Gastroesophageal sphincter (tissue), 4 donors: ENCODE measurements around the gene PPP1R16B. TPM values are rescaled to one million over a fixed set of nuclear protein-coding genes. Genes with fewer than 3 reads are reported as not detected.
A peak's percentile ranks its signal among the peaks of the same experiment; 100 is the strongest.

Experiments
- ATAC-seq: fragments of 150-250 bp; one replicate; pipeline ENCODE4 v1.9.1; 2016; ENCODE audit warnings: mild to moderate bottlenecking, moderate library complexity
- H3K27ac ChIP-seq, 4 donors: fragments of 200-600 bp; sonication (generic) in 3 of 4; 1 replicate in 3 of 4; 2 replicates in 1 of 4; pipeline ENCODE4 v1.5.1; 2016 to 2019
- H3K27me3 ChIP-seq: fragments of 200-600 bp; sonication (generic); one replicate; pipeline ENCODE4 v1.5.1; 2019
- H3K36me3 ChIP-seq, 2 donors: fragments of 200-600 bp; sonication (generic); one replicate each; pipeline ENCODE4 v1.5.1; 2019; ENCODE audit warnings: control low read depth in 1 of 2
- H3K4me1 ChIP-seq, 3 donors: fragments of 200-600 bp; sonication (generic); 1 replicate in 2 of 3; 2 replicates in 1 of 3; pipeline ENCODE4 v1.5.1; 2016 to 2019; ENCODE audit warnings: control low read depth in 2 of 3
- H3K4me3 ChIP-seq, 2 donors: fragments of 200-600 bp; sonication (generic); one replicate each; pipeline ENCODE4 v1.5.1; 2019; ENCODE audit warnings: mild to moderate bottlenecking in 1 of 2, moderate library complexity in 1 of 2
- H3K9me3 ChIP-seq, 3 donors: fragments of 200-600 bp; sonication (generic); one replicate each; pipeline ENCODE4 v1.5.1; 2017 to 2019; ENCODE audit warnings: control low read depth in 2 of 3
- EP300 ChIP-seq: sonication (generic); formaldehyde crosslinking; IDR thresholded peaks from one replicate; pipeline ENCODE4 v1.6.1; 2017; ENCODE audit warnings: antibody characterized with exemption, mild to moderate bottlenecking
- POLR2A ChIP-seq, 2 donors: fragments of 450-650 bp; IDR thresholded peaks; one replicate each; pipeline ENCODE4 v1.6.1; 2017; ENCODE audit warnings: antibody characterized with exemption in 2 of 2, mild to moderate bottlenecking in 2 of 2, moderate library complexity in 1 of 2
- POLR2AphosphoS5 ChIP-seq: sonication (generic); formaldehyde crosslinking; IDR thresholded peaks from one replicate; pipeline ENCODE4 v1.6.1; 2017; ENCODE audit warnings: antibody characterized with exemption
- WGBS, 2 donors: methylation state at CpG; one replicate each; pipeline ENCODE4 v1.1.5; 2018; ENCODE audit warnings: low coverage in 1 of 2; 5-methylcytosine and 5-hydroxymethylcytosine counted together
- small RNA-seq, 4 donors: library from RNA; depleted of rRNA; stranded (forward); fragments of <200 nt; gene quantifications; one replicate each; pipeline ENCODE3, GENCODE V24; 2016
- total RNA-seq, 4 donors: library from RNA; depleted of rRNA; stranded (reverse); fragments of >200 nt; gene quantifications; one replicate each; pipeline ENCODE4 v1.1.0, GENCODE V29; 2016
- TF ChIP-seq, protein P1 (sequence below), 4 experiments: fragments of 200-600 bp in 2 of 4; fragments of 450-650 bp in 2 of 4; sonication (generic) in 1 of 4; IDR thresholded peaks; one replicate each; pipeline ENCODE4 v1.5.1; 2017 to 2019; ENCODE audit warnings: antibody characterized with exemption in 4 of 4, mild to moderate bottlenecking in 2 of 4, moderate library complexity in 2 of 4

The PPP1R16B gene
- total RNA-seq, 4 donors from 2014 or later = 4.1 to 10.0 (median 5.5) TPM

GRCh38 chr20:38970302-38970701 lies 164.8 kb downstream of the PPP1R16B start:
- Histone ChIP-seq H3K27me3 (no peaks in the 10 kb centered on the region), H3K36me3 (peaks cover 0 to 30% of the 10 kb centered on the region in 2 donors), H3K9me3 (no peaks in the 10 kb centered on the region), H3K4me3 (no peak overlapping the region), H3K4me1 (peaks cover 3 to 90% (median 6%) of the 10 kb centered on the region in 3 donors), H3K27ac (peak overlapping the region; percentile 0 to 91 (median 78))
- TF ChIP-seq POLR2A (IDR thresholded peaks at IDR 0.05) = no peak
- TF ChIP-seq EP300 = no peak
- TF ChIP-seq POLR2AphosphoS5 = peak; percentile 65
- TF ChIP-seq, protein P1, sequence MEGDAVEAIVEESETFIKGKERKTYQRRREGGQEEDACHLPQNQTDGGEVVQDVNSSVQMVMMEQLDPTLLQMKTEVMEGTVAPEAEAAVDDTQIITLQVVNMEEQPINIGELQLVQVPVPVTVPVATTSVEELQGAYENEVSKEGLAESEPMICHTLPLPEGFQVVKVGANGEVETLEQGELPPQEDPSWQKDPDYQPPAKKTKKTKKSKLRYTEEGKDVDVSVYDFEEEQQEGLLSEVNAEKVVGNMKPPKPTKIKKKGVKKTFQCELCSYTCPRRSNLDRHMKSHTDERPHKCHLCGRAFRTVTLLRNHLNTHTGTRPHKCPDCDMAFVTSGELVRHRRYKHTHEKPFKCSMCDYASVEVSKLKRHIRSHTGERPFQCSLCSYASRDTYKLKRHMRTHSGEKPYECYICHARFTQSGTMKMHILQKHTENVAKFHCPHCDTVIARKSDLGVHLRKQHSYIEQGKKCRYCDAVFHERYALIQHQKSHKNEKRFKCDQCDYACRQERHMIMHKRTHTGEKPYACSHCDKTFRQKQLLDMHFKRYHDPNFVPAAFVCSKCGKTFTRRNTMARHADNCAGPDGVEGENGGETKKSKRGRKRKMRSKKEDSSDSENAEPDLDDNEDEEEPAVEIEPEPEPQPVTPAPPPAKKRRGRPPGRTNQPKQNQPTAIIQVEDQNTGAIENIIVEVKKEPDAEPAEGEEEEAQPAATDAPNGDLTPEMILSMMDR (IDR thresholded peaks at IDR 0.05) = no peak
- WGBS, 2 donors = 17 to 43% methylated on average over 1 of the region's 1 CpG
- ATAC-seq = peak; percentile 57

Small RNA genes lying within 50 kb of the gene (small RNA-seq; reads per million reads assigned to genes)
- gene AL023803.1 = 0 reads per million in 4 donors

Other genes with a start within 250 kb of the PPP1R16B start
- not detected for gene ADIG, start 224.5 kb upstream of the PPP1R16B start, total RNA-seq
- gene ARHGAP40, start 203.9 kb upstream of the PPP1R16B start, total RNA-seq = not detected
- gene SLC32A1, start 81.2 kb upstream of the PPP1R16B start, total RNA-seq = not detected
- 10 to 100 TPM in 1 of 4 donors, 1 to 10 TPM in 3; 7.8 to 13.9 (median 8.6) TPM for gene ACTR5, start 57.2 kb upstream of the PPP1R16B start, total RNA-seq
- 100 to 1,000 TPM in 3 of 4 donors, 10 to 100 TPM in 1; 62.7 to 240 (median 158) TPM for gene FAM83D, start 120.7 kb downstream of the PPP1R16B start, total RNA-seq
- 10 to 100 TPM; 23.0 to 34.1 (median 25.6) TPM for gene DHX35, start 156.6 kb downstream of the PPP1R16B start, total RNA-seq